Measurements from ENCODE around the gene WHAMM.

WHAMM gene

GRCh38 chr15:82849556-82850512 lies 40.4 kb downstream of the WHAMM start:
- no peaks in the 10 kb centered on the region for H3K9me3 ChIP-seq (ENCODE audit: severe bottlenecking)
- peak; percentile 56 for ATAC-seq (ENCODE audit: low read depth)
- no peak overlapping the region for H3K4me3 ChIP-seq (ENCODE audit: severe bottlenecking)
- TF ChIP-seq CTCF (IDR thresholded peaks at IDR 0.05; ENCODE audit: poor library complexity, severe bottlenecking) = peak; percentile 83
- peaks cover under 1% of the 10 kb centered on the region for H3K4me1 ChIP-seq (ENCODE audit: insufficient read depth, poor library complexity, severe bottlenecking)
- no peaks in the 10 kb centered on the region for H3K27me3 ChIP-seq (ENCODE audit: insufficient read depth, poor library complexity, severe bottlenecking)
- peak; percentile 77 for DNase-seq (ENCODE audit: low spot score)
- H3K36me3 ChIP-seq (ENCODE audit: low read depth) = peaks cover 15% of the 10 kb centered on the region
- H3K27ac ChIP-seq (ENCODE audit: poor library complexity, severe bottlenecking) = no peak overlapping the region

GRCh38 chr15:82850731-82851130 lies 41.3 kb downstream of the WHAMM start:
- peaks cover 15% of the 10 kb centered on the region for H3K36me3 ChIP-seq (ENCODE audit: low read depth)
- no peaks in the 10 kb centered on the region for H3K27me3 ChIP-seq (ENCODE audit: insufficient read depth, poor library complexity, severe bottlenecking)
- DNase-seq (ENCODE audit: low spot score) (peak; percentile 56), ATAC-seq (ENCODE audit: low read depth) (no peak)
- no peak overlapping the region for H3K27ac ChIP-seq (ENCODE audit: poor library complexity, severe bottlenecking)
- no peaks in the 10 kb centered on the region for H3K4me1 ChIP-seq (ENCODE audit: insufficient read depth, poor library complexity, severe bottlenecking)
- H3K9me3 ChIP-seq (ENCODE audit: severe bottlenecking) = no peaks in the 10 kb centered on the region
- no peak overlapping the region for H3K4me3 ChIP-seq (ENCODE audit: severe bottlenecking)
- TF ChIP-seq CTCF (IDR thresholded peaks at IDR 0.05; ENCODE audit: poor library complexity, severe bottlenecking) = no peak

- H3K9me3 ChIP-seq (ENCODE audit: severe bottlenecking) = no peaks in the 10 kb centered on the region
- H3K36me3 ChIP-seq (ENCODE audit: low read depth) = peaks cover 15% of the 10 kb centered on the region
- TF ChIP-seq CTCF (IDR thresholded peaks at IDR 0.05; ENCODE audit: poor library complexity, severe bottlenecking) = no peak
- no peaks in the 10 kb centered on the region for H3K4me1 ChIP-seq (ENCODE audit: insufficient read depth, poor library complexity, severe bottlenecking)
- H3K4me3 ChIP-seq (ENCODE audit: severe bottlenecking) = no peak overlapping the region
- no peak overlapping the region for H3K27ac ChIP-seq (ENCODE audit: poor library complexity, severe bottlenecking)
- DNase-seq (ENCODE audit: low spot score) = peak; percentile 38
- no peaks in the 10 kb centered on the region for H3K27me3 ChIP-seq (ENCODE audit: insufficient read depth, poor library complexity, severe bottlenecking)
- no peak for ATAC-seq (ENCODE audit: low read depth)
Measured at GRCh38 chr15:82851306-82851850, 42.0 kb downstream of the WHAMM start.

GRCh38 chr15:82851981-82852511 lies 42.6 kb downstream of the WHAMM start:
- TF ChIP-seq CTCF (IDR thresholded peaks at IDR 0.05; ENCODE audit: poor library complexity, severe bottlenecking) = no peak
- H3K9me3 ChIP-seq (ENCODE audit: severe bottlenecking) = no peaks in the 10 kb centered on the region
- H3K27ac ChIP-seq (ENCODE audit: poor library complexity, severe bottlenecking) = no peak overlapping the region
- H3K27me3 ChIP-seq (ENCODE audit: insufficient read depth, poor library complexity, severe bottlenecking) = no peaks in the 10 kb centered on the region
- no peak for ATAC-seq (ENCODE audit: low read depth)
- peaks cover 15% of the 10 kb centered on the region for H3K36me3 ChIP-seq (ENCODE audit: low read depth)
- H3K4me3 ChIP-seq (ENCODE audit: severe bottlenecking) = no peak overlapping the region
- peak; percentile 65 for DNase-seq (ENCODE audit: low spot score)
- H3K4me1 ChIP-seq (ENCODE audit: insufficient read depth, poor library complexity, severe bottlenecking) = no peaks in the 10 kb centered on the region
